ENCODE results near the gene EIF2B4.
"Not testable (repeated sequence)": the region's sequence is repeated elsewhere in the genome, so short reads cannot be mapped to it uniquely, and the experiment has no call there.

The EIF2B4 gene

GRCh38 chr2:27377618-27378095 lies 7.5 kb upstream of the EIF2B4 start:
- no peak for DNase-seq

DNA sequence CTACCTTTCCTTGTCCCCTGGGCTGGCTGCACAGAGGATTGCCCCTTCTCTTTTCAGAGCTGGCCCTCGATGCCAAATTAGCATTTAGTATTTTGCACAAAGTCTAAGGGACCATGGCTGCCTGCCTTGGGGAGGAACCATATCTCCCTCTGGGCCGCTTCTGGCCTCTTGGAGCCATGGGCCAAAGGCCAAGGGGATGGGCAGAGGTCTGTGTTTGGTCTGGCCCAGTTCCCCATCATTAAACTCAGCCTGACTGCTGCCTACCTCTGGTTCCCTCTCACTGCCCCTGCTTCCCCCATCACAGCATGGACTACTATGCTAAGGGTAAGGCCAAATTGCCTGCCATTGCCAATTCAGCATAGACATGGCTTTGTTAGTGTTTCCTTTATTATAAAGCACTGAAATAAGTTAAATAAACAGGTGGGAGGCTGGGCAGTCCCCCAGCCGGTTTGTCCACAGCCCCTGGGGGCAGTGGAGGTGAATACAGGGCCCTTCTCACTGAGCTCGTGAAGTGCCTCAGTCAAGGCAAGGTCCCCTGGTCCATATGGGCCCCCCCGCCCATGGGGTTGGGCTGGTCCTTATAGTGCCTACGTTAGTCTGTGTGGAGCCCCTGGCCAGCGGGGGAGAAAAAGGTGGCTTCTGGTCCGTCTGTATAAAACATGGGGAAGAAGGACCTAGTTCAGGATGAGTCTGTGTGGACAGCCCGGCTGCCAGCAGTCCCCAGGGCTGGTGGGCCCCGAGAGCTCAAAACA lies 6.9 kb upstream of the EIF2B4 start:
- no peak for DNase-seq

GRCh38 chr2:27376151-27376865 lies 6.2 kb upstream of the EIF2B4 start:
- no peak for DNase-seq

- DNase-seq, result no peak
These were observed 5.5 kb upstream of the EIF2B4 start for GRCh38 chr2:27375513-27376099.

DNA sequence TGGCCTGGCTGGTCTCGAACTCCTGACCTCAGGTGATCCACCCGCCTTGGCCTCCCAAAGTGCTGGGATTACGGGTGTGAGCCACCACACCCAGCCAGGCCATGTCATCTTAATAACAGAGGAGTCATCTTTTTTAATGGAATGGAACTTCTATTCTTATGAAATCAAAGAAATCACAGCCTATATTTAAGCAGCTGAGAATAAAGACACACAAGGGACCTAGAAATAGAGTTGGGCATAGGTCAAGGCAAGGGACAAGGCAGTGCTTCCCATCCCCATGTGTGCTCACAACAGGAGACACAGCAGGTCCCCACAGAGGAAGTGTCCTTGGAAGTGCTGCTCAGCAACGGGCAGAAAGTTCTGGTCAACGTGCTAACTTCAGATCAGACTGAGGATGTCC lies 3.4 kb upstream of the EIF2B4 start:
- no peak for DNase-seq

GRCh38 chr2:27372937-27373336 lies 2.8 kb upstream of the EIF2B4 start:
- no peak for DNase-seq

DNA sequence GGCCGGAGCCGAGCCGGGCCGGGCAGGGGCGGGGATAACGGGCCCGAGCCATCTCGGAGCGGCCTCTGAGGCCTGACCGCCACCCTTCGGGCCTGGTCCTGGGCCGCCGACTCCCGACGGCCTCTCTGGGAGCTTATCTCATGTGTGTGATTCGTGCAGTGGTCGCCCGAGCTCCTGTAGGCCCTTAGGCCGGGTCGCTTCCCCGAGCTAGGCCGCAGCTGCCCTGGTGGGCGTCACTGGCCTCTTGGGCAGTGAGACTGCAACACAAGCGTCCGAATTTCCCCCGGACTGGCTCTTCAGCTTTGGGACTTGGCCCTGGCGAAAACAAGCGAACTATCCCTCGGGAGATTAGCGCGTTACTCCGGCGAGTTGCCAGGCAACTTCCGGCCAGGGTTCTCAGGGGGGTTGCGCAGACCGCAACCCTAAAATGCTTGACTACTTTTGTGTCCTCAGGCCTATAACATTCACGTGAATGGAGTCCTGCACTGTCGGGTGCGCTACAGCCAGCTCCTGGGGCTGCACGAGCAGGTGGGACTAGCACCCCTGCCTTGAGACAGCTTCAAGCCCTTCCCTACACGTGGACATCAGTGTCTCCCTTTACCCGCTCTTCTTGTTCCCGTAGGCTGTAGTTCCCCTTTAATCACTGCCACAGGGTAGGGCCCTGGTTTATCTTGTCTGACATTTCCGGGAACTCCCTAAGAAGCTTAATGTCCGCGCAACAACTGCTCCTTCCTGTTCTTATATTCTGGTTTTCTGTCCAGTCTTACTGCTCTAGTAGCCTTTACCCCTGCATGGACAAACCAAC lies 880 bp upstream of the EIF2B4 start:
- peak in 1 of 2 experiments; percentile 34 for DNase-seq

- DNase-seq, result peak in 1 of 2 experiments; percentile 45
These were observed 590 bp downstream of the EIF2B4 start for GRCh38 chr2:27369471-27370025.

DNA sequence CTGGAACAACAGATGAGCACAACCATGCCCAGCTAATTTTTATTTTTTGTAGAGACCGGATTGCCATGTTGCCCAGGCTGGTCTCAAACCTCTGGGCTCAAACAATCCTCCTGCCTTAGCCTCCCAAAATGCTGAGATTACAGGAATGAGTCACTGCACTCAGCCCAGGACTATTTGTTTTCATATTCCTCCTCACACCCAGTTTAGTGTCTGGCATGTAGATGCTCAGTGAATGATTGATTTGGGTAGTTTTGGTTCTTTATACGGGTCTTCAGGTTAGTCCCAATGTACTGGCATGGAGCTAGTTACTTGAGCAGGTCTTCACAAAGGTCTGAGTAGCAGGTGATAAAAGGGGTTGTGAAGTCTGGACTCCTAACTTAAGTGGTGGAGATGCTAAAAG lies 6.2 kb downstream of the EIF2B4 start:
- no peak for DNase-seq

- no peak for DNase-seq
These were observed 7.3 kb downstream of the EIF2B4 start for GRCh38 chr2:27362678-27363420.

GRCh38 chr2:27356382-27357181 lies 13.6 kb downstream of the EIF2B4 start, which contains the start of gene GTF3C2:
Gene GTF3C2, minus strand, starts transcription at chr2:27356764. Its CDS starts 13,210 bp downstream, at chr2:27343554.
- peak; percentile 92 to 97 for DNase-seq

DNA sequence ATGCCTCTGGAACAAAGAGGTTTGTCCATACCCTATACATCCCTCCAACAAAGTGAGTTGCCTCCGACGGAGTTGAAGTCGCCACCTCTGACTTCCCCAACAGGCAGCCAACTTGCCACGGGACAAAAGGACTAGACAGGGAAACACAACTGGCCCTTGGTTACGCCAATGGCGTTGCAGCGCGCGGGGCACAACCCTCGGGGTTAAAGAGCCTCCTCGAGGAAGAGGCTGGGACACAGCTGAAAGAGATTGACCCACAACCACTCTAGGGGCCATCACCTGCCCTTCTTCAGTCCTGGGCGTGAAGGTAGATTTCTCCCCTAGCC lies 14.1 kb downstream of the EIF2B4 start:
- peak in 1 of 2 experiments; percentile 42 for DNase-seq

GRCh38 chr2:27354597-27354927 lies 15.6 kb downstream of the EIF2B4 start:
- DNase-seq, result no peak

DNA sequence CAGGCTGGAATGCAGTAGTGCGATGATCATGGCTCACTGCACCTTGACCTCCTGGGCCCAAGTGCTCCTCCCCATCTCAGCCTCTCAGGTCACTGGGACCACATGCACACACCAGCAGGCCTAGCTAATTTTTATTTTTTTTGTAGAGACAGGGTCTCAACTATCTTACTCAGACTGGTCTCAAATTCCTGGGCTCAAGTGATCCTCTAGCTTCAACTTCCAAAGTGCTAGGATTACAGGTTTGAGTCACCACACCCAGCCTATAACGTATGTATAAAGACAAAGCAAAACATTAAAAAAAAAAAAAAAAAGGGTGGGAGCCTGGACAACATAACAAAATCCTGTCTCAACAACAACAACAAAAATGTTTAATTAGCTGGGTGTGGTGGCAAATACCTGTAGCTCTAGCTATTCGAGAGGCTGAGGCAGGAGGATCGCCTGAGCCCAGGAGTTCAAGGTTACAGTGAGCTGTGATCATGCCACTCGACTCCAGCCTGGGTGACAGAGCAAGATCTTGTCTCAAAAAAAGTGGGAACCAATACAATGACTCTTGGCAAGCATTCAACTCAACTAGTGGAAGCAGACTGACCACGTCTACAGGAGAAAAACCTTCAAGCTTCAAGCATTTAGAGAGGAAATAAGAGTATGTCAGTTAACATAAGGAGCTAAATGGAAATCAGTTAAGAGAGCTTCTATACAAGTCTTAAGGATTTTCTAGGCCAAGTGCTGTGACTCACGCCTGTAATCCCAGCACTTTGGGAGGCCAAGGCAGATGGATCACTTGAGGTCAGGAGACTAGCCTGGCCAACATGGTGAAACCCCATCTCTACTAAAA lies 16.2 kb downstream of the EIF2B4 start:
- no peak for DNase-seq

- DNase-seq, result not testable (repeated sequence)
These were observed 16.8 kb downstream of the EIF2B4 start for GRCh38 chr2:27353386-27353761.

GRCh38 chr2:27351802-27352598 lies 18.1 kb downstream of the EIF2B4 start:
- DNase-seq, result no peak

DNA sequence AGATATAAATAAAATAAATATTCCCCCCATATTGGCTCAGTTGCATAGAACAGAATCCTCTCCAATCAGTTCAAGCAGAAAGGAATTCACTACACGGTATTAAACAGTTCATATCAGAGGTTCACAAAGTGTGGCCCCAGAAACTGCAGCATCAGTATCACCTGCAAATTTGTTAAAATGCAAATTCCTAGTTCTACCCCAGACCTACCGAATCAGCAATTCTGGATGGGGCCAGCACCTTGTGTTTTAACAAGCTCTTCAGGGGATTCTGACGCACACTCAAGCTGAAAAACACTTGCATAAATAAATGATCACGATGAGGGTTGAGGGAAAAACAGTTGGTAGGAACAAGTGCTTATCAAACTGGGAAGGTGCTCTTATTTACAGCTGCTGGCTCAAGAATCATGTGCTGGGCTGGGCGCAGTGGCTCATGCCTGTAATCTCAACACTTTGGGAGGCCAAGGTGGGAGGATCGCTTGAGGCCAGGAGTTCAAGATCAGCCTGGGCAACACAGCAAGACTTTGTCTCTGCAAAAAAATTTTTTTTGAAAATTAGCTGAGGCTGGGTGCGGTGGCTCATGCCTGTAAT lies 19.9 kb downstream of the EIF2B4 start:
- DNase-seq, result no peak

- no peak for DNase-seq
These were observed 22.5 kb downstream of the EIF2B4 start for GRCh38 chr2:27347641-27348040.

DNA sequence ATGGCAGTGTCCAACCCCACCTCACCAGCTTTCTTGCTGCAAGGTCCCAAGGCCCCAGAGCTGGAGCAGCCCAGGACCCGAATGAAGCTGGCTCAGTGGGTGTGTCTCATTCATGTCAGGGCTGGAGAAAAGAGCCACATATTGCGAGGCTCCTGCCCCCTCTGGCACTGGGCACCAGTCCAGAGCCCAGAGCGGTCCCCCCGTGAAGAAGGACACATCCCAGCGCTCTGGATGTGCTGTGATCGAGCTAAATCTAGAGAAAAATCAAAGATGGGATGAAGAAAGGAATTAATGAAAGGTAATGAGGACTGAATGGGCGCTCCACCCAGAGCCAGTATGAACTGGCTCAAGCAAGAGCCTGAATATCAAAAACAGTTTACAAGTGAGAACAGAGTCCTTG lies 34.0 kb downstream of the EIF2B4 start:
- no peak for DNase-seq
